GM12892 (cell line): ENCODE results near the gene DHRS7B.

Experiments used
- POLR2A ChIP-seq: IDR thresholded peaks from 2 replicates; pipeline ENCODE4 v1.6.1; 2011; ENCODE audit warnings: low read depth, low read length, control low read depth
- POLR2AphosphoS5 ChIP-seq: IDR thresholded peaks from 2 replicates; pipeline ENCODE4 v1.6.1; 2011; ENCODE audit warnings: low read depth, low read length, control low read depth
- TAF1 ChIP-seq: IDR thresholded peaks from 2 replicates; pipeline ENCODE4 v1.6.1; 2011; ENCODE audit warnings: low read depth, mild to moderate bottlenecking, control low read depth, low read length, borderline replicate concordance

GRCh38 chr17:21125862-21126261, 902 bp upstream of the DHRS7B start:
- TF ChIP-seq POLR2A (no peak), POLR2AphosphoS5 (no peak), TAF1 (no peak)
